ENCODE measurements around the gene TRIM47.
"Not testable (repeated sequence)": the region's sequence is repeated elsewhere in the genome, so short reads cannot be mapped to it uniquely, and the experiment has no call there.

- TF ChIP-seq NFE2L1 (CRISPR knock-in tag; IDR thresholded peaks at IDR 0.05; ENCODE audit: borderline replicate concordance); ZNF441 (CRISPR knock-in tag; IDR thresholded peaks at IDR 0.05; ENCODE audit: borderline replicate concordance); GRHL1 (CRISPR knock-in tag; conservative IDR thresholded peaks at IDR 0.05): not testable (repeated sequence)
Measured at GRCh38 chr17:75870228-75870627, 8.2 kb downstream of the TRIM47 start.

All from HepG2 (cell line).